Loucy (cell line): ENCODE data around the gene GALNT11.

Source experiments
- CTCF ChIP-seq: fragments of 200-600 bp; sonication (generic); conservative IDR thresholded peaks from 2 replicates; pipeline ENCODE4 v1.5.1; 2014; ENCODE audit warnings: mild to moderate bottlenecking, antibody characterized with exemption, low read length
- EZH2phosphoT487 ChIP-seq: fragments of 200-600 bp; IDR thresholded peaks from 2 replicates; pipeline ENCODE4 v1.6.1; 2018; ENCODE audit warnings: antibody characterized with exemption, mild to moderate bottlenecking, moderate library complexity, borderline replicate concordance

- TF ChIP-seq CTCF (no peak), EZH2phosphoT487 (no peak)
Observed at GRCh38 chr7:152115021-152115718, 89.7 kb downstream of the GALNT11 start.
